Fibroblast of lung (primary cell): ENCODE data around the gene SPX.

Source experiments
- EZH2 ChIP-seq: IDR thresholded peaks from 2 replicates; pipeline ENCODE4 v1.5.1; 2012; ENCODE audit warnings: low read length, control low read depth, mild to moderate bottlenecking; ENCODE audit errors: missing control alignments
- TF ChIP-seq, protein P1 (sequence below), 2 donors: IDR thresholded peaks in 1 of 2; conservative IDR thresholded peaks in 1 of 2; 1 replicate in 1 of 2; 2 replicates in 1 of 2; pipeline ENCODE4 v1.5.1; 2011 to 2012; ENCODE audit warnings: low read length in 2 of 2, control low read depth in 1 of 2, inconsistent platforms in 1 of 2, low read depth in 1 of 2, mild to moderate bottlenecking in 1 of 2

DNA sequence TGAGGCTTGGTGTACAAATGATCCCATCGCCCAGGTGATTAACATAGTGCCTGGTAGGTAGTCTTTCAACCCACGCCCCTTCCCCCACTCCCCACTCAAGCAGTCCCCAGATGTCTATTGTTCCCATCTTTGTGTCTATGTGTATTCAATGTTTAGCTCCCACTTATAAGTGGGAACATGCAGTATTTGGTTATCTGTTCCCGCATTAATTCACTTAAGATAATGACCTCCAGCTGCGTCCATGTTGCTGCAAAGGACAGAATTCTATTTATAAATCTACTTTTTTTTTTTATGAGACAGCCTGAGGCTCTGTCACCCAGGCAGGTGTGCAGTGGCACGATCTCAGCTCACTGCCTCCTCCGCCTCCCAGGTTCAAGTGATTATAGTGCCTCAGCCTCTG lies 15.7 kb downstream of the SPX start:
- TF ChIP-seq, protein P1, sequence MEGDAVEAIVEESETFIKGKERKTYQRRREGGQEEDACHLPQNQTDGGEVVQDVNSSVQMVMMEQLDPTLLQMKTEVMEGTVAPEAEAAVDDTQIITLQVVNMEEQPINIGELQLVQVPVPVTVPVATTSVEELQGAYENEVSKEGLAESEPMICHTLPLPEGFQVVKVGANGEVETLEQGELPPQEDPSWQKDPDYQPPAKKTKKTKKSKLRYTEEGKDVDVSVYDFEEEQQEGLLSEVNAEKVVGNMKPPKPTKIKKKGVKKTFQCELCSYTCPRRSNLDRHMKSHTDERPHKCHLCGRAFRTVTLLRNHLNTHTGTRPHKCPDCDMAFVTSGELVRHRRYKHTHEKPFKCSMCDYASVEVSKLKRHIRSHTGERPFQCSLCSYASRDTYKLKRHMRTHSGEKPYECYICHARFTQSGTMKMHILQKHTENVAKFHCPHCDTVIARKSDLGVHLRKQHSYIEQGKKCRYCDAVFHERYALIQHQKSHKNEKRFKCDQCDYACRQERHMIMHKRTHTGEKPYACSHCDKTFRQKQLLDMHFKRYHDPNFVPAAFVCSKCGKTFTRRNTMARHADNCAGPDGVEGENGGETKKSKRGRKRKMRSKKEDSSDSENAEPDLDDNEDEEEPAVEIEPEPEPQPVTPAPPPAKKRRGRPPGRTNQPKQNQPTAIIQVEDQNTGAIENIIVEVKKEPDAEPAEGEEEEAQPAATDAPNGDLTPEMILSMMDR (conservative IDR thresholded peaks at IDR 0.05 in 1 of 2, IDR thresholded peaks at IDR 0.05 in 1 of 2; ENCODE audit: low read depth in 1 of 2, low read length in 2 of 2): no peak
- TF ChIP-seq EZH2: no peak
